HEK293 (cell line): ENCODE results near the gene MTARC1.

Experiments used
- ZBTB1 ChIP-seq: fragments of 450-650 bp; formaldehyde crosslinking; IDR thresholded peaks from 2 replicates; pipeline ENCODE4 v1.5.1; 2016; ENCODE audit warnings: missing biosample characterization, missing genetic modification characterization
- ZBTB8A ChIP-seq: fragments of 450-650 bp; formaldehyde crosslinking; IDR thresholded peaks from 2 replicates; pipeline ENCODE4 v1.5.1; 2016; ENCODE audit warnings: missing biosample characterization, missing genetic modification characterization
- ZNF148 ChIP-seq: fragments of 450-650 bp; formaldehyde crosslinking; IDR thresholded peaks from 2 replicates; pipeline ENCODE4 v1.5.0; 2017; ENCODE audit warnings: missing biosample characterization, missing genetic modification characterization, borderline replicate concordance
- ZNF654 ChIP-seq: fragments of 450-650 bp; formaldehyde crosslinking; IDR thresholded peaks from 2 replicates; pipeline ENCODE4 v1.5.1; 2016; ENCODE audit warnings: low read depth, missing biosample characterization, missing genetic modification characterization
- ZNF704 ChIP-seq: fragments of 450-650 bp; formaldehyde crosslinking; IDR thresholded peaks from 2 replicates; pipeline ENCODE4 v1.5.1; 2016; ENCODE audit warnings: missing biosample characterization, missing genetic modification characterization
- TF ChIP-seq, protein P1 (sequence below): fragments of 450-650 bp; formaldehyde crosslinking; IDR thresholded peaks from 2 replicates; pipeline ENCODE4 v1.5.1; 2016; ENCODE audit warnings: missing biosample characterization, missing genetic modification characterization

- TF ChIP-seq ZBTB8A (tag by site-specific recombination) (no peak), ZBTB1 (tag by site-specific recombination) (no peak), ZNF704 (no peak), ZNF148 (no peak), ZNF654 (no peak)
- TF ChIP-seq, protein P1, sequence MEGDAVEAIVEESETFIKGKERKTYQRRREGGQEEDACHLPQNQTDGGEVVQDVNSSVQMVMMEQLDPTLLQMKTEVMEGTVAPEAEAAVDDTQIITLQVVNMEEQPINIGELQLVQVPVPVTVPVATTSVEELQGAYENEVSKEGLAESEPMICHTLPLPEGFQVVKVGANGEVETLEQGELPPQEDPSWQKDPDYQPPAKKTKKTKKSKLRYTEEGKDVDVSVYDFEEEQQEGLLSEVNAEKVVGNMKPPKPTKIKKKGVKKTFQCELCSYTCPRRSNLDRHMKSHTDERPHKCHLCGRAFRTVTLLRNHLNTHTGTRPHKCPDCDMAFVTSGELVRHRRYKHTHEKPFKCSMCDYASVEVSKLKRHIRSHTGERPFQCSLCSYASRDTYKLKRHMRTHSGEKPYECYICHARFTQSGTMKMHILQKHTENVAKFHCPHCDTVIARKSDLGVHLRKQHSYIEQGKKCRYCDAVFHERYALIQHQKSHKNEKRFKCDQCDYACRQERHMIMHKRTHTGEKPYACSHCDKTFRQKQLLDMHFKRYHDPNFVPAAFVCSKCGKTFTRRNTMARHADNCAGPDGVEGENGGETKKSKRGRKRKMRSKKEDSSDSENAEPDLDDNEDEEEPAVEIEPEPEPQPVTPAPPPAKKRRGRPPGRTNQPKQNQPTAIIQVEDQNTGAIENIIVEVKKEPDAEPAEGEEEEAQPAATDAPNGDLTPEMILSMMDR (tag by site-specific recombination) = no peak
Measured at GRCh38 chr1:220806408-220806807, 19.7 kb downstream of the MTARC1 start.
